ENCODE measurements around the gene OSBPL9. TPM values are rescaled to one million over a fixed set of nuclear protein-coding genes. Genes with fewer than 3 reads are reported as not detected.

The OSBPL9 gene
- total RNA-seq, 2 donors from 2014 or later: 94.1 to 114 TPM

GRCh38 chr1:51648180-51649109 lies 31.6 kb downstream of the OSBPL9 start:
- no peak for TF ChIP-seq CTCF (IDR thresholded peaks at IDR 0.05)
- H3K36me3 ChIP-seq: no peaks in the 10 kb centered on the region
- H3K4me3 ChIP-seq: no peak overlapping the region
- H3K9me3 ChIP-seq: no peaks in the 10 kb centered on the region
- H3K27ac ChIP-seq: peak overlapping the region in 1 of 2 donors; percentile 39
- H3K27me3 ChIP-seq (replicated peaks; ENCODE audit: insufficient read depth): no peaks in the 10 kb centered on the region
- DNase-seq (ENCODE audit: low spot score): no peak
- ATAC-seq (ENCODE audit: insufficient number of reproducible peaks, low FRiP score, low read depth): no peak
- H3K4me1 ChIP-seq (ENCODE audit: control insufficient read depth in 1 of 2, low read depth in 2 of 2): peaks cover 30 to 77% of the 10 kb centered on the region in 2 donors

GRCh38 chr1:51649593-51650091 lies 32.8 kb downstream of the OSBPL9 start:
- H3K36me3 ChIP-seq: no peaks in the 10 kb centered on the region
- DNase-seq (ENCODE audit: low spot score) (no peak), ATAC-seq (ENCODE audit: insufficient number of reproducible peaks, low FRiP score, low read depth) (no peak)
- H3K9me3 ChIP-seq: no peaks in the 10 kb centered on the region
- H3K27me3 ChIP-seq (replicated peaks; ENCODE audit: insufficient read depth): no peaks in the 10 kb centered on the region
- H3K4me3 ChIP-seq: no peak overlapping the region
- peaks cover 38 to 77% of the 10 kb centered on the region in 2 donors for H3K4me1 ChIP-seq (ENCODE audit: control insufficient read depth in 1 of 2, low read depth in 2 of 2)
- peak overlapping the region in 1 of 2 donors; percentile 39 for H3K27ac ChIP-seq
- no peak for TF ChIP-seq CTCF (IDR thresholded peaks at IDR 0.05)

- TF ChIP-seq CTCF (IDR thresholded peaks at IDR 0.05): no peak
- ATAC-seq (ENCODE audit: insufficient number of reproducible peaks, low FRiP score, low read depth): no peak
- Histone ChIP-seq H3K4me1 (ENCODE audit: control insufficient read depth in 1 of 2, low read depth in 2 of 2) (peaks cover 36 to 77% of the 10 kb centered on the region in 2 donors), H3K36me3 (no peaks in the 10 kb centered on the region), H3K9me3 (no peaks in the 10 kb centered on the region), H3K27ac (no peak overlapping the region), H3K27me3 (replicated peaks; ENCODE audit: insufficient read depth) (no peaks in the 10 kb centered on the region), H3K4me3 (no peak overlapping the region)
- no peak for DNase-seq (ENCODE audit: low spot score)
Observed at GRCh38 chr1:51650198-51650597, 33.3 kb downstream of the OSBPL9 start.

- Histone ChIP-seq H3K36me3 (no peaks in the 10 kb centered on the region), H3K4me1 (ENCODE audit: control insufficient read depth in 1 of 2, low read depth in 2 of 2) (peaks cover 36 to 89% of the 10 kb centered on the region in 2 donors), H3K4me3 (no peak overlapping the region), H3K9me3 (no peaks in the 10 kb centered on the region), H3K27me3 (replicated peaks; ENCODE audit: insufficient read depth) (no peaks in the 10 kb centered on the region), H3K27ac (no peak overlapping the region)
- TF ChIP-seq CTCF (IDR thresholded peaks at IDR 0.05): no peak
- ATAC-seq (ENCODE audit: insufficient number of reproducible peaks, low FRiP score, low read depth) (no peak), DNase-seq (ENCODE audit: low spot score) (no peak)
Observed at GRCh38 chr1:51651552-51651942, 34.7 kb downstream of the OSBPL9 start.

GRCh38 chr1:51652599-51652998 lies 35.7 kb downstream of the OSBPL9 start:
- TF ChIP-seq CTCF (IDR thresholded peaks at IDR 0.05): no peak
- peaks cover 36 to 89% of the 10 kb centered on the region in 2 donors for H3K4me1 ChIP-seq (ENCODE audit: control insufficient read depth in 1 of 2, low read depth in 2 of 2)
- H3K27me3 ChIP-seq (replicated peaks; ENCODE audit: insufficient read depth): no peaks in the 10 kb centered on the region
- H3K9me3 ChIP-seq: no peaks in the 10 kb centered on the region
- no peak overlapping the region for H3K27ac ChIP-seq
- DNase-seq (ENCODE audit: low spot score): no peak
- ATAC-seq (ENCODE audit: insufficient number of reproducible peaks, low FRiP score, low read depth): no peak
- no peak overlapping the region for H3K4me3 ChIP-seq
- no peaks in the 10 kb centered on the region for H3K36me3 ChIP-seq
